ENCODE results near the gene ZG16. TPM values are rescaled to one million over a fixed set of nuclear protein-coding genes. Genes with fewer than 3 reads are reported as not detected.
A peak's percentile ranks its signal among the peaks of the same experiment; 100 is the strongest.

Gene ZG16
- total RNA-seq, 1 experiment from 2014 or later = not detected

GRCh38 chr16:29806641-29807425, 28.8 kb downstream of the ZG16 start (continued):
- TF ChIP-seq FOXP4 (CRISPR knock-in tag; IDR thresholded peaks at IDR 0.05) (0 out of 2 replicates have a peak, but pooled peaks have one; percentile 58), MYBL2 (CRISPR knock-in tag; IDR thresholded peaks at IDR 0.05) (0 out of 2 replicates have a peak, but pooled peaks have one; percentile 23), E2F5 (CRISPR knock-in tag; IDR thresholded peaks at IDR 0.05) (peak; percentile 90), SP1 (CRISPR knock-in tag; conservative IDR thresholded peaks at IDR 0.05) (peak; percentile 60; the same call in 1 of the 2 replicates), TEAD1 (CRISPR knock-in tag; IDR thresholded peaks at IDR 0.05) (0 out of 2 replicates have a peak, but pooled peaks have one; percentile 36), ZNF232 (CRISPR knock-in tag; IDR thresholded peaks at IDR 0.05) (no peak), USF2 (CRISPR knock-in tag; IDR thresholded peaks at IDR 0.05) (no peak), ZNF281 (CRISPR knock-in tag; IDR thresholded peaks at IDR 0.05) (no peak), ZNF512 (CRISPR knock-in tag; IDR thresholded peaks at IDR 0.05; ENCODE audit: borderline replicate concordance) (no peak), ATF2 (CRISPR knock-in tag; IDR thresholded peaks at IDR 0.05; ENCODE audit: borderline replicate concordance, low read depth) (no peak), E2F1 (CRISPR knock-in tag; IDR thresholded peaks at IDR 0.05) (no peak), CTCF (IDR thresholded peaks at IDR 0.05) (no peak), HMGA2 (CRISPR knock-in tag; IDR thresholded peaks at IDR 0.05) (no peak), NFE2L1 (CRISPR knock-in tag; IDR thresholded peaks at IDR 0.05) (peak; percentile 74; the same call in 1 of the 2 replicates), IRF1 (CRISPR knock-in tag; IDR thresholded peaks at IDR 0.05) (no peak), ZNF423 (CRISPR knock-in tag; IDR thresholded peaks at IDR 0.05) (peak; percentile 65), FOXK1 (CRISPR knock-in tag; IDR thresholded peaks at IDR 0.05) (peak; percentile 56), GTF2I (CRISPR knock-in tag; conservative IDR thresholded peaks at IDR 0.05) (no peak)

Measured in WTC11 (cell line).